Activated T-helper 2 cell treated with anti-CD3 and anti-CD28 coated beads, Interferon-gamma antibody, Interleukin-2, Interleukin-4, amounts not matched to agents 10 μg/mL and 5 μg/mL and 100 μg/mL, durations not matched to agents 14 hours and 24 hours and 36 hours (primary cell): ENCODE measurements around the gene ZNF530. TPM values are rescaled to one million over a fixed set of nuclear protein-coding genes. Genes with fewer than 3 reads are reported as not detected.

Experiments
- DNase-seq: peaks from one replicate; pipeline ENCODE4 v3.0.0; 2021; ENCODE audit warnings: low spot score
- H3K27ac Mint-ChIP-seq: one replicate; pipeline ENCODE4 v1.8.0; 2021; ENCODE audit warnings: mixed read lengths
- H3K27me3 Mint-ChIP-seq: one replicate; pipeline ENCODE4 v1.8.0; 2021; ENCODE audit warnings: low read depth, mixed read lengths
- H3K36me3 Mint-ChIP-seq: one replicate; pipeline ENCODE4 v1.8.0; 2021; ENCODE audit warnings: low read depth, mixed read lengths
- H3K4me1 Mint-ChIP-seq: one replicate; pipeline ENCODE4 v1.8.0; 2021; ENCODE audit warnings: low read depth, mixed read lengths
- H3K4me3 Mint-ChIP-seq: one replicate; pipeline ENCODE4 v1.8.0; 2021; ENCODE audit warnings: low read depth, mild to moderate bottlenecking, moderate library complexity, mixed read lengths
- H3K9me3 Mint-ChIP-seq: one replicate; pipeline ENCODE4 v1.8.0; 2021; ENCODE audit warnings: mixed read lengths
- intact Hi-C: fragments of 100-400 bp; cut with micrococcal nuclease; formaldehyde crosslinking; loops from one replicate; pipeline ENCODE4 v1.15.1; 2023
- total RNA-seq: library from RNA; stranded (reverse); gene quantifications from 2 replicates; pipeline ENCODE4 v1.2.3, GENCODE V29; 2022

ZNF530 gene
- total RNA-seq, 1 donor from 2014 or later: 4.1 TPM

- intact Hi-C loops: loop anchor here (1.0 to 10.0 kb wide), 8 partner anchors 19 to 236 kb away; partner anchors contain the start of genes ZNF134, ZNF17, ZNF419 and ZNF530
- H3K4me1 Mint-ChIP-seq: peaks cover 13% of the 10 kb centered on the region
- H3K36me3 Mint-ChIP-seq: peaks cover 59% of the 10 kb centered on the region
- peaks cover 66% of the 10 kb centered on the region for H3K9me3 Mint-ChIP-seq
- peak; percentile 95 for DNase-seq
- peak within 1 kb of the TSS; percentile 76 for H3K27ac Mint-ChIP-seq
- peak within 1 kb of the TSS; percentile 79 for H3K4me3 Mint-ChIP-seq
- no peaks in the 10 kb centered on the region for H3K27me3 Mint-ChIP-seq
These were observed 21.0 kb upstream of the ZNF530 start, which contains the start of gene ZNF416 for GRCh38 chr19:57578487-57579205. Gene ZNF416 (minus strand): TSS chr19:57578911. CDS start chr19:57578704, 207 bp downstream.

GRCh38 chr19:57583104-57583520 is 16.6 kb upstream of the ZNF530 start:
- intact Hi-C loops: no loop called here
- Mint-ChIP-seq H3K27ac (no peak overlapping the region), H3K4me3 (no peak overlapping the region), H3K4me1 (peaks cover 12% of the 10 kb centered on the region), H3K27me3 (no peaks in the 10 kb centered on the region), H3K9me3 (peaks cover 63% of the 10 kb centered on the region), H3K36me3 (peaks cover 56% of the 10 kb centered on the region)
- no peak for DNase-seq

DNA sequence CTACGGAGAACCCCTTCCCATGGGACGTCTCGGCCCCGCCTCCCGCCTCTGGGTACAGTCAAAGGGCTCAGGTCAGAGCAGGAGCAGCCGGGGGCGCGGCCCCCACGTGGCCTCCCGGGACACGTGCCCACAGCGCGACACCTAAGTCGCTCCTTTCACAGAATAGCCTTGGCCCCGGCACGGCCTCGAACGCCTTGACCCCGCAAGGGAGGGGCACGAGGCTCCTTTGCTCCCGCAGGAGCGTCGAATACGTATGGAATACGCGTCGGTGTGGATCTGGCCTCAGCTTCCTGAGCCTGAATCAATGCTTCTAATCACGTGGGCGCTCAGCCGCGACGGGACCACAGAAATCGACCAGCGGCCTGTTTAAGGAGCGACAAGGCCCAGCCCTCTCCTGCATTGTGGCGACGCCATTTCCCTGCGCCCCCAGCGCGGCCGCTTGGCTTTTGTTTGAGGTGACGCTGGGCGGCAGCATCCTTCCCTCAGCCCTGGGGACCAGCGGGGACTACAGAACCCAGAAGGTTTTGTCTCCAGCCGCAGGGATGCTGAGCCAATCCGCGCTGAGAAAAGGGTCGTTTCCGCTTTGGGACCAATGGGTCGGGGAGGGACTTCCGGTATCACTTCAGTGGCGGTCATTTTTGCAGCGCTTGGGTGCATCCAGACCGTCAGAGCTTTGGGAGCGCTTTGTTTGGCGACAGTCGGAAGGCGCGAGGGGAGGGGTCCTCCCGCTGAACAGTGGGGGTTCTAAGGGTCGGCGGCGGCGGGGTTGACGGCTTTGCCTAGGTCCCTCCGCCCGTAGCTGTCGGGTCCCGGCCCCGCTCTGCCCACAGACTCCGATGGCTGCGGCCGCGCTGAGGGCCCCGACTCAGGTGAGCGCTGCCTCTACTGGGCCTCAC is 15.9 kb upstream of the ZNF530 start, which contains the start of gene ZIK1:
TSS of gene ZIK1 (plus strand) at position 625 of the 896 bp plus-strand sequence. CDS start at position 837, 212 bp downstream.
- Mint-ChIP-seq H3K4me1 (peaks cover 11% of the 10 kb centered on the region), H3K27ac (peak within 1 kb of the TSS; percentile 79), H3K36me3 (peaks cover 60% of the 10 kb centered on the region), H3K9me3 (peaks cover 67% of the 10 kb centered on the region), H3K27me3 (no peaks in the 10 kb centered on the region), H3K4me3 (peak within 1 kb of the TSS; percentile 92)
- intact Hi-C loops: loop anchor here (1.0 kb wide), 1 partner anchor 50 kb away; the partner anchor contains the start of gene ZNF211
- peak; percentile 77 for DNase-seq

DNA sequence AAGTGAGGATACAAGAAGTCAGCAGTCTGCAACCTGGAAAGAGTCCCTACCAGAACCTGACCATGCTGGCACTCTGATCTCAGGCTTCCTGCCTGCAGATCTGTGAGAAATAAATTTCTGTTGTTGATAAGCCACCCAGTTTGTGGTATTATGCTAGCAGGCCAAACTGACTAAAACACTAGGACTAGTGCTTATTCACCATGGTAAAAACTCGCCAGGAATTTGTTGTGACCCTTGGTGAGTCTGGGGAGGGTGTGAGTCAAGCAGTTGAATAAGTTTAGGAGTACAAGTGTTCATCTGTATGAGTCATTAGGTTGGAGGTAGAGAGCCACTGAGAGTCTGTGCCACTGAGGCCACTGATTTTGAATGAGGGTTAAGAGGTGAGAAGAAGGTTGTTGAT is 12.2 kb upstream of the ZNF530 start:
- DNase-seq: no peak
- Mint-ChIP-seq H3K4me1 (peaks cover 8% of the 10 kb centered on the region), H3K27ac (no peak overlapping the region), H3K27me3 (no peaks in the 10 kb centered on the region), H3K4me3 (no peak overlapping the region), H3K9me3 (peaks cover 83% of the 10 kb centered on the region), H3K36me3 (peaks cover 80% of the 10 kb centered on the region)
- intact Hi-C loops: no loop called here

GRCh38 chr19:57599377-57599760 is 316 bp upstream of the ZNF530 start:
- Mint-ChIP-seq H3K27me3 (no peaks in the 10 kb centered on the region), H3K27ac (no peak overlapping the region), H3K9me3 (peaks cover 53% of the 10 kb centered on the region), H3K4me3 (peak overlapping the region; percentile 80), H3K36me3 (peaks cover 38% of the 10 kb centered on the region), H3K4me1 (peaks cover 10% of the 10 kb centered on the region)
- intact Hi-C loops: loop anchor here (1.0 to 5.0 kb wide), 4 partner anchors 20 to 83 kb away; partner anchors contain the start of genes ZNF211, ZNF550 and ZNF551
- no peak for DNase-seq

DNA sequence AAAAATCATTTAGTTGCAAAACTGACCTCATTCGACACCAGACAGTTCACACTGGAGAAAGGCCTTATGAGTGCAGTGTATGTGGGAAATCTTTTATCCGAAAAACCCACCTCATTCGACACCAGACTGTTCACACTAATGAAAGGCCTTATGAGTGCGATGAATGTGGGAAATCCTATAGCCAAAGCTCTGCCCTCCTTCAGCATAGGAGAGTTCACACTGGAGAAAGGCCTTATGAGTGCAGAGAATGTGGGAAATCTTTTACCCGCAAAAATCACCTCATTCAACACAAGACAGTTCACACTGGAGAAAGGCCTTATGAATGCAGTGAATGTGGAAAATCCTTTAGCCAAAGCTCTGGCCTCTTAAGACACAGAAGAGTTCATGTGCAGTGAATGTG is 7.2 kb downstream of the ZNF530 start:
- Mint-ChIP-seq H3K9me3 (peaks cover 72% of the 10 kb centered on the region), H3K4me1 (no peaks in the 10 kb centered on the region), H3K27ac (no peak overlapping the region), H3K36me3 (peaks cover 66% of the 10 kb centered on the region), H3K27me3 (no peaks in the 10 kb centered on the region), H3K4me3 (no peak overlapping the region)
- intact Hi-C loops: no loop called here
- no peak for DNase-seq

DNA sequence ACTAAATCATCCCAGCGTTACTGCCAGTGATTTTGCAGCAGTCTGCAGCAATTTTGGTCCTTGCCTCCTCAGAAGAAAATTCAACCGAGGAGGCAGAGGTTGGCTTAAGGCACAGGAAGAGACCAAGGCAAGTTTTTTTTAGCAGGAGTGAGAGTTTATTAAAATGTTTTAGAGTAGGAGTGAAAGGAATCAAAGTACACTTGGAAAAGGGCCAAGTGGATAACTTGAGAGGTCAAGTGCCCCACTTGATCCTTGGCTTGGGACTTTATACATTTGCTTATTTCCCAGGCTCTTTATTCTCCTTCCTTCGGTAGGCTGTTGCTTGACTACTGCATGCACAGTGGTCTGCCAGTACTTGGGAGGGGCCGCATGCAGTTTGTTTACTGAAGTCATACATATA is 11.4 kb downstream of the ZNF530 start:
- intact Hi-C loops: no loop called here
- H3K27ac Mint-ChIP-seq: no peak overlapping the region
- no peak overlapping the region for H3K4me3 Mint-ChIP-seq
- H3K27me3 Mint-ChIP-seq: no peaks in the 10 kb centered on the region
- H3K9me3 Mint-ChIP-seq: peaks cover 73% of the 10 kb centered on the region
- peaks cover 42% of the 10 kb centered on the region for H3K36me3 Mint-ChIP-seq
- peaks cover 9% of the 10 kb centered on the region for H3K4me1 Mint-ChIP-seq
- DNase-seq: no peak

DNA sequence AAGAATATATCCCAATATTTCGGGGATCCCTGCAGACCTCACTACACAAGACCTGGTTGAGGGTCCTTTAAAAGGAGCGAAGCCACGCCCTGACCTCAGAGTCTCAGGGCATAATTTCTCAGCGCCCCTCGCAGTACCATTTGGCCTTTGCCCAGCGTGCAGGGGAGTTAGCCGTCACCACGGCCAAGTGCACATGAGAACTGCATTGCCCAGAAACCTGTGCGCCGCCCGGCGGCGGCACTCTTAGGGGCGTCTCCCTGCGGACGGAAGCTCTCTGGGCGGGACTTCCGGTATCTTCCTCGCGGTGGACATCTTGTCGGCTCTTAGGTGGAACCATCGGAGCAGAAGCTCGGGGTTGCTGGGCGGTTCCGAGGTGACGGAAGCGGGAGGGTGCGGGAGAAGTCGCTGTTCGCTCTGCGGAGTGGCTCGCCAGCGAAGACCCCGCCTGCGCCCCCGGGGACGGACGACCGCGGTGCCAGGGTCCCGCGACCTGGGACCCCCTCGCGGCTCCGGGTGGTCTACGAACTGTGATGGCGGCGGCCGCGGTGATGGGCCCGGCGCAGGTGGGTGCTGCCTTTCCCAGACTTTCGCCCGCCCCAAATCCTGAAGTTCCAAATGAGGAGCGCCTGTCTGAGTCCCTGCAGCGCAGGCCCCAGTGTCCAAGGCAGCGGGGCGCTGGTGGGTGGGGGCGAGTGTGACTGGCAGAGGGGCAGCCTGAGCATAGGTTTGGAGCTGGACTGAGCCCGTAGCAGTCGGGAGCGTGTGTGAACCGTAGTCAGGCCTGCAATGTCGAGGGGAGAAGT is 14.5 kb downstream of the ZNF530 start, which contains the start of gene ZNF134:
TSS of gene ZNF134 (plus strand) at position 302 of the 803 bp plus-strand sequence. CDS start 5,227 bp downstream, outside the sequence.
- Mint-ChIP-seq H3K9me3 (peaks cover 76% of the 10 kb centered on the region), H3K27me3 (no peaks in the 10 kb centered on the region), H3K4me3 (peak within 1 kb of the TSS; percentile 92), H3K4me1 (peaks cover 9% of the 10 kb centered on the region), H3K36me3 (peaks cover 49% of the 10 kb centered on the region), H3K27ac (peak within 1 kb of the TSS; percentile 61)
- intact Hi-C loops: loop anchor here (1.0 to 2.0 kb wide), 3 partner anchors 19 to 179 kb away; partner anchors contain the start of genes ZNF211, ZNF416 and ZNF749
- DNase-seq: peak; percentile 84

GRCh38 chr19:57615346-57615745 is 15.7 kb downstream of the ZNF530 start:
- intact Hi-C loops: loop anchor here (2.0 kb wide), 1 partner anchor 37 kb away; the partner anchor contains the start of gene ZNF416
- Mint-ChIP-seq H3K9me3 (peaks cover 85% of the 10 kb centered on the region), H3K4me1 (peaks cover 9% of the 10 kb centered on the region), H3K27me3 (no peaks in the 10 kb centered on the region), H3K36me3 (peaks cover 61% of the 10 kb centered on the region), H3K27ac (peak overlapping the region; percentile 26), H3K4me3 (peak overlapping the region; percentile 92)
- no peak for DNase-seq

DNA sequence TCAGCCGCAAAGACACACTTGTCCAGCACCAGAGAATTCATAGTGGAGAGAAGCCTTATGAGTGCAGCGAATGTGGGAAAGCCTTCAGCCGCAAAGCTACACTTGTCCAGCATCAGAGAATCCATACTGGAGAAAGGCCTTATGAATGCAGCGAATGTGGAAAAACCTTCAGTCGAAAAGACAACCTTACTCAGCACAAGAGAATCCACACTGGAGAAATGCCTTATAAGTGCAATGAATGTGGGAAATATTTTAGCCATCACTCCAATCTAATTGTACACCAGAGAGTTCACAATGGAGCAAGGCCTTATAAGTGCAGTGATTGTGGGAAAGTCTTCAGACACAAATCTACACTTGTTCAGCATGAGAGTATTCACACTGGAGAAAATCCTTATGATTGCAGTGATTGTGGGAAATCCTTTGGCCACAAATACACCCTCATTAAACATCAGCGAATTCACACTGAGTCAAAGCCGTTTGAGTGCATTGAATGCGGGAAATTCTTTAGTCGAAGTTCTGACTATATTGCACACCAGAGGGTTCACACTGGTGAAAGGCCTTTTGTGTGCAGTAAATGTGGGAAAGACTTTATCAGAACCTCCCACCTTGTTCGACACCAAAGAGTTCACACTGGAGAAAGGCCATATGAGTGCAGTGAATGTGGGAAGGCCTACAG is 21.1 kb downstream of the ZNF530 start:
- intact Hi-C loops: no loop called here
- Mint-ChIP-seq H3K4me1 (no peaks in the 10 kb centered on the region), H3K9me3 (peaks cover 92% of the 10 kb centered on the region), H3K4me3 (no peak overlapping the region), H3K36me3 (peaks cover 91% of the 10 kb centered on the region), H3K27me3 (no peaks in the 10 kb centered on the region), H3K27ac (no peak overlapping the region)
- DNase-seq: no peak

GRCh38 chr19:57623091-57623490 is 23.4 kb downstream of the ZNF530 start:
- H3K36me3 Mint-ChIP-seq: peaks cover 68% of the 10 kb centered on the region
- no peaks in the 10 kb centered on the region for H3K4me1 Mint-ChIP-seq
- no peak for DNase-seq
- H3K9me3 Mint-ChIP-seq: peaks cover 89% of the 10 kb centered on the region
- H3K4me3 Mint-ChIP-seq: no peak overlapping the region
- intact Hi-C loops: no loop called here
- H3K27ac Mint-ChIP-seq: no peak overlapping the region
- no peaks in the 10 kb centered on the region for H3K27me3 Mint-ChIP-seq
